H9 (cell line): ENCODE results near the gene CAB39L. TPM values are rescaled to one million over a fixed set of nuclear protein-coding genes. Genes with fewer than 3 reads are reported as not detected.

Experiments
- DNase-seq: peaks from one replicate; pipeline ENCODE4 v3.0.0-alpha.2; 2017
- H2AFZ ChIP-seq: one replicate; pipeline ENCODE4 v1.6.1; 2013; ENCODE audit warnings: mild to moderate bottlenecking, low read length, control low read depth, moderate library complexity
- H2AK5ac ChIP-seq: 2 replicates; pipeline ENCODE4 v1.6.1; 2013; ENCODE audit warnings: low read length, control low read depth, mixed read lengths; ENCODE audit not compliant: insufficient read length
- H2BK120ac ChIP-seq: one replicate; pipeline ENCODE4 v1.6.1; 2013; ENCODE audit warnings: low read depth, mild to moderate bottlenecking, low read length, control low read depth, inconsistent platforms; ENCODE audit not compliant: poor library complexity, severe bottlenecking
- H2BK12ac ChIP-seq: 2 replicates; pipeline ENCODE4 v1.6.1; 2013; ENCODE audit warnings: low read length, control low read depth, mixed read lengths, low read depth; ENCODE audit not compliant: insufficient read length
- H2BK15ac ChIP-seq: 2 replicates; pipeline ENCODE4 v1.6.1; 2013; ENCODE audit warnings: low read depth, low read length, control low read depth
- H2BK20ac ChIP-seq: one replicate; pipeline ENCODE4 v1.6.1; 2013; ENCODE audit warnings: low read depth, mild to moderate bottlenecking, low read length, control low read depth, inconsistent platforms; ENCODE audit not compliant: poor library complexity, severe bottlenecking
- H2BK5ac ChIP-seq: 2 replicates; pipeline ENCODE4 v1.6.1; 2013; ENCODE audit warnings: low read length, control low read depth, mixed read lengths; ENCODE audit not compliant: insufficient read length
- H3K14ac ChIP-seq: 2 replicates; pipeline ENCODE4 v1.6.1; 2013; ENCODE audit warnings: low read length, control low read depth; ENCODE audit not compliant: insufficient read depth
- H3K18ac ChIP-seq: 2 replicates; pipeline ENCODE4 v1.6.1; 2013; ENCODE audit warnings: low read depth, mild to moderate bottlenecking, mixed read lengths, low read length, control low read depth; ENCODE audit not compliant: insufficient read length
- H3K23ac ChIP-seq: 2 replicates; pipeline ENCODE4 v1.6.1; 2013; ENCODE audit warnings: low read length, control low read depth, mixed read lengths, low read depth; ENCODE audit not compliant: insufficient read length
- H3K23me2 ChIP-seq: 2 replicates; pipeline ENCODE4 v1.6.1; 2013; ENCODE audit warnings: low read depth, mild to moderate bottlenecking, mixed read lengths, low read length, control low read depth; ENCODE audit not compliant: insufficient read length, poor library complexity, severe bottlenecking
- H3K27ac ChIP-seq: 2 replicates; pipeline ENCODE4 v1.5.1; 2013; ENCODE audit warnings: low read length, control low read depth, mixed read lengths, low read depth; ENCODE audit not compliant: insufficient read length
- H3K27me3 ChIP-seq: 2 replicates; pipeline ENCODE4 v1.6.1; 2013; ENCODE audit warnings: low read length, control low read depth, inconsistent platforms; ENCODE audit not compliant: insufficient read depth
- H3K4ac ChIP-seq: 2 replicates; pipeline ENCODE4 v1.6.1; 2013; ENCODE audit warnings: low read depth, mild to moderate bottlenecking, control low read depth, inconsistent platforms, low read length, moderate library complexity
- H3K4me1 ChIP-seq: 2 replicates; pipeline ENCODE4 v1.6.1; 2013; ENCODE audit warnings: low read length, control low read depth, inconsistent platforms; ENCODE audit not compliant: insufficient read depth
- H3K4me2 ChIP-seq: 2 replicates; pipeline ENCODE4 v1.6.1; 2013; ENCODE audit warnings: low read length, control low read depth, mixed read lengths; ENCODE audit not compliant: insufficient read length, insufficient read depth
- H3K56ac ChIP-seq: 2 replicates; pipeline ENCODE4 v1.6.1; 2013; ENCODE audit warnings: low read depth, mild to moderate bottlenecking, mixed read lengths, low read length, control low read depth; ENCODE audit not compliant: insufficient read length
- H3K79me1 ChIP-seq: 2 replicates; pipeline ENCODE4 v1.6.1; 2013; ENCODE audit warnings: low read depth, mild to moderate bottlenecking, moderate library complexity, low read length, control low read depth, inconsistent platforms; ENCODE audit not compliant: insufficient read depth, poor library complexity, severe bottlenecking
- H3K79me2 ChIP-seq: 2 replicates; pipeline ENCODE4 v1.6.1; 2013; ENCODE audit warnings: low read length, control low read depth, inconsistent platforms; ENCODE audit not compliant: insufficient read depth
- H3K9ac ChIP-seq: 2 replicates; pipeline ENCODE4 v1.6.1; 2013; ENCODE audit warnings: low read length, control low read depth, mixed read lengths; ENCODE audit not compliant: insufficient read length; ENCODE audit errors: extremely low read depth
- H3K9me3 ChIP-seq: one replicate; pipeline ENCODE4 v1.6.1; 2013; ENCODE audit warnings: low read depth, low read length, inconsistent platforms; ENCODE audit not compliant: control insufficient read depth
- H3T11ph ChIP-seq: one replicate; pipeline ENCODE4 v1.6.1; 2013; ENCODE audit warnings: mild to moderate bottlenecking, low read length, control low read depth, inconsistent platforms
- H4K20me1 ChIP-seq: one replicate; pipeline ENCODE4 v1.6.1; 2013; ENCODE audit not compliant: control insufficient read depth, insufficient read length, insufficient read depth
- H4K5ac ChIP-seq: 2 replicates; pipeline ENCODE4 v1.6.1; 2013; ENCODE audit warnings: low read depth, mild to moderate bottlenecking, mixed read lengths, low read length, control low read depth; ENCODE audit not compliant: insufficient read length
- H4K8ac ChIP-seq: replicated peaks from 2 replicates; pipeline ENCODE4 v1.6.1; 2013; ENCODE audit warnings: low read length, control low read depth, mixed read lengths, low read depth; ENCODE audit not compliant: insufficient read length
- H4K91ac ChIP-seq: 2 replicates; pipeline ENCODE4 v1.6.1; 2013; ENCODE audit warnings: low read depth, mild to moderate bottlenecking, moderate library complexity, mixed read lengths, low read length, control low read depth; ENCODE audit not compliant: insufficient read length
- H3K27ac Mint-ChIP-seq, 3 experiments: 2 replicates in 2 of 3; 3 replicates in 1 of 3; pipeline ENCODE4 v1.8.0; 2020 to 2021; ENCODE audit warnings: mixed read lengths in 3 of 3, mild to moderate bottlenecking in 1 of 3, moderate library complexity in 1 of 3
- H3K27me3 Mint-ChIP-seq: 2 replicates; pipeline ENCODE4 v1.8.0; 2021; ENCODE audit warnings: low read depth, mild to moderate bottlenecking, moderate library complexity, mixed read lengths
- H3K36me3 Mint-ChIP-seq, 3 experiments: 2 replicates in 2 of 3; 3 replicates in 1 of 3; pipeline ENCODE4 v1.8.0; 2020 to 2021; ENCODE audit warnings: low read depth in 3 of 3, mixed read lengths in 3 of 3; ENCODE audit not compliant: insufficient read depth in 1 of 3
- H3K4me1 Mint-ChIP-seq, 2 experiments: 2 replicates each; pipeline ENCODE4 v1.8.0; 2020; ENCODE audit warnings: mixed read lengths in 2 of 2
- H3K4me3 Mint-ChIP-seq, 2 experiments: 2 replicates in 1 of 2; 3 replicates in 1 of 2; pipeline ENCODE4 v1.8.0; 2020 to 2021; ENCODE audit warnings: mild to moderate bottlenecking in 2 of 2, mixed read lengths in 2 of 2, moderate library complexity in 1 of 2
- H3K9me3 Mint-ChIP-seq, 2 experiments: 2 replicates in 1 of 2; 3 replicates in 1 of 2; pipeline ENCODE4 v1.8.0; 2020; ENCODE audit warnings: mild to moderate bottlenecking in 2 of 2, mixed read lengths in 2 of 2, moderate library complexity in 1 of 2
- WGBS: extraction: QIAGEN DNeasy Blood & Tissue Kit; methylation state at CpG from one replicate; pipeline ENCODE4 v1.1.7; 2013; ENCODE audit warnings: missing lambda C conversion rate, low lambda C conversion rate, mixed read lengths; ENCODE audit not compliant: insufficient read length; ENCODE audit errors: extremely low coverage; 5-methylcytosine and 5-hydroxymethylcytosine counted together
- total RNA-seq: library from RNA; stranded (reverse); gene quantifications from 2 replicates; pipeline ENCODE4 v1.2.1, GENCODE V29; 2021
- TF ChIP-seq, protein P1 (sequence below): fragments of 200-600 bp; sonication (generic); conservative IDR thresholded peaks from 3 replicates; pipeline ENCODE4 v1.8.0; 2021; ENCODE audit warnings: antibody characterized with exemption, mild to moderate bottlenecking

CAB39L gene
- total RNA-seq, 1 experiment from 2014 or later: 6.0 TPM

DNA sequence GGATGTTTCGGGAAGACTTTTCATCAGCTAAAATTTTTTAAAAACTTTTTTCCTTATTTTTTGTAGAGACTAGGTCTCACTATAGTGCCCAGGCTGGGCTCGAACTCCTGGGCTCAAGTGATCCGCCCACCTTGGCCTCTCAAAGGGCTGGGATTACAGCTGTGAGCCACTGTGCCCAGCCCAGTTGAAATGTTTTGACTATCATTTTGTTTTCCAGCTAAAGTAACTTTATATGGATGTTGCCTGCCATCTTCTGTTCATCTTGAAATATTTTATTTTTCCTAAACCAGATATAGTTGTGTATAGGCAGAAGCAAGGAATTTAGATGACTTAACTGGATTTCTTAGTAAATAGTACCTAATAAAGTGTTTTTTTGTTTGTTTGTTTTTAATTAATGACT, 7.0 kb downstream of the CAB39L start:
- Histone ChIP-seq H2BK15ac (no peak overlapping the region), H2BK120ac (no peak overlapping the region), H4K20me1 (no peaks in the 10 kb centered on the region), H3K9ac (no peak overlapping the region), H3K9me3 (no peaks in the 10 kb centered on the region), H4K91ac (no peak overlapping the region), H3T11ph (no peak overlapping the region), H3K27ac (no peak overlapping the region), H2BK20ac (no peak overlapping the region), H3K4ac (no peak overlapping the region), H3K23me2 (no peaks in the 10 kb centered on the region), H3K18ac (no peak overlapping the region), H3K56ac (no peak overlapping the region), H2BK5ac (no peak overlapping the region), H3K23ac (no peak overlapping the region), H3K27me3 (no peaks in the 10 kb centered on the region), H2AK5ac (no peak overlapping the region), H2BK12ac (no peak overlapping the region), H3K79me2 (no peaks in the 10 kb centered on the region), H4K5ac (no peak overlapping the region), H3K14ac (no peak overlapping the region), H3K4me1 (no peaks in the 10 kb centered on the region), H2AFZ (no peak overlapping the region), H3K4me2 (no peak overlapping the region), H3K79me1 (no peaks in the 10 kb centered on the region), H4K8ac (no peak overlapping the region)
- H3K9me3 Mint-ChIP-seq: no peaks in the 10 kb centered on the region
- H3K4me1 Mint-ChIP-seq: peaks cover 2% of the 10 kb centered on the region in 2 experiments; a peak in 3 of 4 replicates
- no CpG with 5 or more reads among the region's 3 CpGs for WGBS
- no peaks in the 10 kb centered on the region for H3K27me3 Mint-ChIP-seq
- no peak for DNase-seq
- no peak overlapping the region for H3K4me3 Mint-ChIP-seq
- no peak overlapping the region for H3K27ac Mint-ChIP-seq
- TF ChIP-seq, protein P1, sequence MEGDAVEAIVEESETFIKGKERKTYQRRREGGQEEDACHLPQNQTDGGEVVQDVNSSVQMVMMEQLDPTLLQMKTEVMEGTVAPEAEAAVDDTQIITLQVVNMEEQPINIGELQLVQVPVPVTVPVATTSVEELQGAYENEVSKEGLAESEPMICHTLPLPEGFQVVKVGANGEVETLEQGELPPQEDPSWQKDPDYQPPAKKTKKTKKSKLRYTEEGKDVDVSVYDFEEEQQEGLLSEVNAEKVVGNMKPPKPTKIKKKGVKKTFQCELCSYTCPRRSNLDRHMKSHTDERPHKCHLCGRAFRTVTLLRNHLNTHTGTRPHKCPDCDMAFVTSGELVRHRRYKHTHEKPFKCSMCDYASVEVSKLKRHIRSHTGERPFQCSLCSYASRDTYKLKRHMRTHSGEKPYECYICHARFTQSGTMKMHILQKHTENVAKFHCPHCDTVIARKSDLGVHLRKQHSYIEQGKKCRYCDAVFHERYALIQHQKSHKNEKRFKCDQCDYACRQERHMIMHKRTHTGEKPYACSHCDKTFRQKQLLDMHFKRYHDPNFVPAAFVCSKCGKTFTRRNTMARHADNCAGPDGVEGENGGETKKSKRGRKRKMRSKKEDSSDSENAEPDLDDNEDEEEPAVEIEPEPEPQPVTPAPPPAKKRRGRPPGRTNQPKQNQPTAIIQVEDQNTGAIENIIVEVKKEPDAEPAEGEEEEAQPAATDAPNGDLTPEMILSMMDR: no peak
- H3K36me3 Mint-ChIP-seq: no peaks in the 10 kb centered on the region
